Dermis blood vessel endothelial cell (primary cell): ENCODE measurements around the gene DCK. TPM values are rescaled to one million over a fixed set of nuclear protein-coding genes. Genes with fewer than 3 reads are reported as not detected.
A peak's percentile ranks its signal among the peaks of the same experiment; 100 is the strongest.
"Not testable (repeated sequence)": the region's sequence is repeated elsewhere in the genome, so short reads cannot be mapped to it uniquely, and the experiment has no call there.

Source experiments
- DNase-seq: peaks from one replicate; pipeline ENCODE4 v3.0.0; 2010
- total RNA-seq: library from RNA; depleted of rRNA; stranded (reverse); fragments of >200 nt; gene quantifications from 2 replicates; pipeline ENCODE4 v1.2.3, GENCODE V29; 2014

Gene DCK
- total RNA-seq, 1 donor from 2014 or later, result 29.4 TPM

GRCh38 chr4:71001363-71001762 lies 7.9 kb downstream of the DCK start:
- DNase-seq, result not testable (repeated sequence)

DNA sequence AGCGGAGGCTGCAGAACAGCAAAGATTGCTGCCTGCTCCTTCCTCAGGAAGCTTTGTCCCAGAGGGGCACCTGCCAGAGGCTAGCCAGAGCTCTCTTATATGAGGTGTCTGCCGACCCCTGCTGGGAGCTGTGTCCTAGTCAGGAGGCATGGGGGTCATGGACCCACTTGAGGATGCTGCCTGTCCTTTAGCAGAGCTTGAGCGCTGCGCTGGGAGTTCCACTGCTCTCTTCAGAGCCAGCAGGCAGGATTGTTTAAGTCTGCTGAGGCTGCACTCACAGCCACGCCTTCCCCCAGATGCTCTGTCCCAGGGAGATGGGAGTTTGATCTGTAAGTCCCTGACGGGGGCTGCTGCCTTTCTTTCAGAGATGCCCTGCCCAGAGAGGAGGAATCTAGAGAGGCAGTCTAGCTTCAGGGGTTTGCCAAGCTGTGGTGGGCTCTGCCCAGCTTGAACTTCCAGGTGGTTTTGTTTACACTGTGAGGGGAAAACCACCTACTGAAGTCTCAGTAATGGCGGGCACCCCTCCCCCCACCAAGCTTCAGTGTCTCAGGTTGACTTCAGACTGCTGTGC lies 10.9 kb downstream of the DCK start:
- DNase-seq, result no peak

DNA sequence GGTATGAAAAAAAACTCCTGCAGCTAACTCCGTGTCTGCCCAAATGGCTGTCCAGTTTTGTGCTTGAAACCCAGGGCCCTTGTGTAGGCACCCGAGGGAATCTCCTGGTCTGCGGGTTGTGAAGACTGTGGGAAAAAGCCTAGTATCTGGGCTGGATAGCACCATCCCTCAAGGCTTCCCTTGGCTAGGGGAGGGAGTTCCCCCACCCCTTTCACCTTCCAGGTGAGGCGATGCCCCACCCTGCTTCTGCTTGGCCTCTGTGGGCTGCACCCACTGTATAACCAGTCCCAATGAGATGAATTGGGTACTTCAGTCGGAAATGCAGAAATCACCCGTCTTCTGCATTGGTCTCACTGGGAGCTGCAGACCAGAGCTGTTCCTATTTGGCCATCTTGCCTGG lies 11.6 kb downstream of the DCK start:
- not testable (repeated sequence) for DNase-seq

DNA sequence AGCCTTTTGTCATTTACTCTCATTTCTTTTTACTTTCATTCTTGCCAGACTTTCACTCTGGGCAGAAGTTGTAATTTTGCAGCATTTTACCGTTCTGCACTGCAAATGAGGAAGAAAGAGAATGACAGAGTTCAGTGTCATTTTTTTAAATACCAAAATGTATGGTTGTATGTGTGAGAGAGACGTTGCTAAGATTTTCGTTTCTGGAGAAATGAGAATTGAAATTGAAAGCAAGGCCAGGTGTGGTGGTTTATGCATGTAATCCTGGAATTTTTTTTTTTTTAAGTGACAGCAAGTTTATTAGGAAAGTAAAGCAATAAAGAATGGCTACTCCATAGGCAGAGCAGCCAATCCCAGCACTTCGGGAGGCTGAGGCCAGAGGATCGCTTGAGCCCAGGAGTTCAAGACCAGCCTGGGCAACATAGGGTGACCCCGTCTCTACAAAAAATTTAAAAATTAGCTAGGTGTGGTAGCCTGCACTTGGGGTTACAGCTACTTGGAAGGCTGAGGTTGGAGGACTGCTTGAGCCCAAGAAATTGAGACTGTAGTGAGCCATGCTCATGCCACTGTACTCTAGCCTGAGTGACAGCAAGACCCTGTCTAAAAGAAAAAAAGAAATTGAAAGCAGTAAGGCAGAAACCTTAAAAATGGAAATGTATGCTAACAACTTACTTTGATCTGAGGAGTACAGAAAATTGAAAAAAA lies 12.9 kb downstream of the DCK start:
- no peak for DNase-seq

GRCh38 chr4:71008196-71008595 lies 14.7 kb downstream of the DCK start:
- no peak for DNase-seq

DNA sequence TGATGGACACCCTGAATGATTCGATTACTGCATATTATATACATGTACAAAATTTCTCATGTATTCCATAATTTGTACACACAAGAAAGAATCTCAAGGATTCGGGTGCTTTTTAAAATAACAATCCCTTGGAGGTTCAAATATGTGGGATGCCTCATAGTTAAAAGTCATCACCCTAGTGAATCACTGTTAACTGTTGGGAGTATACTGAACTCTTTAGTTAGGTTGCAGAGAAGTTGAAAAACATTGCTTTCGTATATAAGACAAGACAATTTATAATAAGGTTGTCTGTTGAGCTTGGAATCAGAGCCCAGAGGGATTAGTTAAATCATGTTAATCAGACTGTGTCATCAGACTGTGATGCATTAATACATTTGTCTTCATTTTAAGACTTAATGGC lies 15.6 kb downstream of the DCK start:
- DNase-seq, result no peak

DNA sequence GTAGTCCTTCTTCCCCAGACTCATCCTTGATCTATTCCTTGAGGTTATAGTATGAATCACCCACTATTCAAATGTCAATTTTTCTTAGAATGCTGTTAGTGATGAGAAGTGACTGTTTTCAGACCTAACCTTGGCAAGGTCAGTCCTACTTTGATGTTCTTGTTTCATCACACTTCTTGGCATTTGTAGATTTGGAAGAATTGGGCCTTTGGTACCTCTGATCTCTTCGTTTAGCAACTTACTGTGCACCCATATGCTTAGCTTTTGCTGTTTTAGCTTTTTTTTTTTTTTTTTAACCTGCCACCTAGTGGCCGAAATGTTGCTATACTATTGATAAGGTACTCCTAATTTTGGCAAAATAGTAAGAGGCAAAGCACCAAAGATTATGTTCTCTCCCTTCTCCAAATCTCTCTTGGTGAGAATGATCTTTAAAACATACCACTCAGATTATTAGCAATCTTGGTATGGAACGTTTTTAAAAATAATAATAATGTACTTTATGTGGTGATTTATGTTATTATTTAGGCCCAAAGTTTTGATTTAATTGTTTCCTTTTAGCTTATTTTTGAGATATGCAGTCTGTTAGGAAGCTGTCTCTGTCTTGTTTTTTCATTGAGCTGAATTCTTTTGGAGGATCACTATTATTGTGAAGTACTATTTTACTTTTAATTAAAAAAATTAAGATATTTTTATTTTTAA lies 16.6 kb downstream of the DCK start:
- DNase-seq, result peak; percentile 64

DNA sequence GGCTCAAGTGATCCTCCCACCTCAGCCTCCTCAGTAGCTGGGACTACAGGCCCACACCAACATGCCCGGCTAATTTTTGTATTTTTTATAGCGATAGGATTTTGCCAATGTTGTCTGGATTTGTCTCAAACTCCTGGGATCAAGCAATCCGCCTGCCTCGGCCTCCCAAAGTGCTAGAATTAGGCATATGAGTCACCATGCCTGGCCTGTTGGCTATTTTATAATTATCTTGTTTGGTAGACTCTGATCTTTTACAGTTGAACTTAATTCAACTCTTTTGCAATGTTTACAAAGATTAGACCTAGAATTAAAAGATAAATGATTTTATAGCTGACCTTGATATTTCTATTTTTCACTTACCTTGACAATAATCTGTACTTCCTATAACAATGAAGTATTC lies 18.0 kb downstream of the DCK start:
- DNase-seq, result no peak

DNA sequence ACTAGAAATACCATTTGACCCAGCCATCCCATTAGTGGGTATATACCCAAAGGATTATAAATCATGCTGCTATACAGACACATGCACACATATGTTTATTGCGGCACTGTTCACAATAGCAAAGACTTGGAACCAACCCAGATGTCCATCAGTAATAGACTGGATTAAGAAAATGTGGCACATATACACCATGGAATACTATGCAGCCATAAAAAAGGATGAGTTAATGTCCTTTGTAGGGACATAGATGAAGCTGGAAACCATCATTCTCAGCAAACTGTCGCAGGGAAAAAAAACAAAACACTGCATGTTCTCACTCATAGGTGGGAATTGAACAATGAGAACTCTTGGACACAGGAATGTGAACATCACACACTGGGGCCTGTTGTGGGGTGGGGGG lies 23.9 kb downstream of the DCK start:
- DNase-seq, result not testable (repeated sequence)

DNA sequence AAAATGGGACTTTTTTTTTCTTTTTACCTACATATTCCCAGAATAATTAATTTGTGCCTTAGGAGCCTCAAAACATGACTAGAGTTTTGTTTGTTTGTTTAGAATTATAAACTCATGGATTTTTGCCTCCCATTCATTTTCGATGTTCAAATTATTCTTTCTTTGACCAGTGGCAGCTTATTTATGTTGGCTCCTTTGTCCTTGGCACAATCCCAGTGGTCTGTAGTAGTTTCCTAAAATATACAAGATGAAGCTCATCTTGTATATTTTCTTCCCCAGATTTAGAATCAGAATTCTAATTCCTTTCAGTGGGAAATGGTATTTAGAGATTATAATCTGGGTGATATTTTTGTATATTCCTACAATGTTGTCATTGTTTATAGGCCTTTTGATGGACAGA lies 27.2 kb downstream of the DCK start:
- no peak for DNase-seq

- DNase-seq, result no peak
Observed at GRCh38 chr4:71025654-71026053, 32.2 kb downstream of the DCK start.

- peak; percentile 87 for DNase-seq
Observed at GRCh38 chr4:71026086-71026485, 32.6 kb downstream of the DCK start.

- DNase-seq, result no peak
Observed at GRCh38 chr4:71027611-71028010, 34.2 kb downstream of the DCK start.

DNA sequence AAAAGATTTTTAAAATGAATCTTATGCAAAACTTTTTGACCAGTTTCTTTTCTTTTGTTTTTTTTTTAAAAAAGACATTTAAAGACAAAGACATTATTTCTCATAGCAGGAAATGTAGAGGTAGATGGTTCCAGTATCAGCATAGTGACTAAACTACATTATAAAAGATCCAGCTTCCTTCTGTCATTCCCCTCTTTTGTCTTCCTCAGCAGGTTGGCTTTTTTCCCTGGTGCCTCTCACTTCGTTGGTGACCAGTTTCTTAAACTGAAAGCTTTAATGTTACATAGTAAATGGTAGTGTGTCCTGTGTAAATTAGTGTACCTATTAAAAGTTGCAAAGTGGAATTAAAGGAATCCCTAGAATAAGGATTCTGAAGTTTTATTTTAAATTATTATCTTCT lies 36.1 kb downstream of the DCK start:
- no peak for DNase-seq

- not testable (repeated sequence) for DNase-seq
Observed at GRCh38 chr4:71032106-71032505, 38.7 kb downstream of the DCK start.

GRCh38 chr4:71045256-71045655 lies 51.8 kb downstream of the DCK start:
- DNase-seq, result no peak

DNA sequence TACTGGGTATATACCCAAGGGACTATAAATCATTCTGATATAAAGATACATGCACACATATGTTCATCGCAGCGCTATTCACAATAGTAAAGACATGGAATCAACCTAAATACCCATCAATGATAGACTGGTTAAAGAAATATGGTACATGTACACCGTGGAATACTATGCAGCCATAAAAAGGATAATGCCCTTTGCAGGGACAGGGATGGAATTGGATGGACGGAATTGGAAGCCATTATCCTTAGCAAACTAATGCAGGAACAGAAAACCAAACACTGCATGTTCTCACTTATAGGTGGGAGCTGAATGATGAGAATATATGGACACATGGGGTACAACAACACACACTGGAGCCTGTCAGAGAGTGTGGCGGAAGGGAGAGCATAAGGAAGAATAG lies 55.9 kb downstream of the DCK start:
- no peak for DNase-seq

DNA sequence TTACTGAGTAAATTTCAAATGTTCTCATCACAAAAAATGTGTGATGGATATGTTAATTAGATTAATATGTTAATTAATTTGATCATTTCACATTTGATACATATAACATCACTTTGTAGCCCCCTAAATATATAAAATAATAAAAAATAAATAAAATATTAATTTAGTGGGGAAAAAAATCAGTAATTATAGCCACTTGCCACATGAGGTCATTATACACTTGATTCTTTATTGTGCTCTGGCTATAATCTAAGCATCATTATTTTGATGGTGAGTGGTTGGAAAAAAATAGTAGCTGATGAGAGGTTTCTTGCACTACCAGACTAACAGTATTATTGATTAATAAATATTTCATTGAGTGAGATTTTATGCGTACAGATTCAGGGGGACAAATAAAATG lies 57.4 kb downstream of the DCK start:
- DNase-seq, result no peak

DNA sequence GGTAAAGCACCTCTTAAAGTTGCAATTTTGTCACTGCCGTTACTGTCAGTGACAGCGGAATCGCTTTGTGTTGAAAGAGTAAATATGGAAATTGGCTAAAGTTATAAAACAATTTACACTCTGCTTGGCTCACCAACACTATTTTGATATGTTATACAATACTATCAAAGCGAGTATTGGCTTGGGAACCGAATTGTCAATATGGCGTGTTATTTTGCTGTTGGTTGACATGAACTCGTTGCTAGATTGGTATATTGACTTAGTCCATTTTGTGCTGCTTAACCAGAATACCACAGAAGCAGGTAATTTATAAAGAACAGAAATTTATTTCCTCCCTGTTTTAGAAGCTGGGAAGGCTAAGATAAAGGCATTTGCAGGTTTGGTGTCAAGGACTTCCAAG lies 58.6 kb downstream of the DCK start:
- DNase-seq, result no peak

GRCh38 chr4:71052716-71053115 lies 59.3 kb downstream of the DCK start:
- DNase-seq, result no peak

GRCh38 chr4:71053613-71054012 lies 60.2 kb downstream of the DCK start:
- DNase-seq, result not testable (repeated sequence)

- DNase-seq, result not testable (repeated sequence)
Observed at GRCh38 chr4:71059573-71059972, 66.1 kb downstream of the DCK start.

DNA sequence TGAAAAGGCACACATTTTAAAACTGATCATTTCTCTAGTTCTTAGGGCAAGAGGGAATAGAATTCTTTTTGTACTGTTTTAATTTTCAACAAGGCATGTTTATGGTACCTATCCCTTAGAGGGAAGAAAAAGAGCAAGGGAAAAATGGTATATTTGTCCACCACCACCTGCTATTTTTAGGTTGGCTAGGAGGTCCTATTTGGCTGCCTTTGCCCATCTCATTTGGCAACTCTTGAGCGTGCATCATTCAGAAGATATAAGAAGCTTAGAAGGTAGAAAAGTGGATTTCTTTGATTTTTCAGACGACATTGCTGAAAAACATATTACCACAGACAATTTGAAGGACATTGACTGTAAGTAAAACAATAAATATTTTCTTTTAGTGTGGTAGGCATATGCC lies 69.0 kb downstream of the DCK start:
- DNase-seq, result no peak

DNA sequence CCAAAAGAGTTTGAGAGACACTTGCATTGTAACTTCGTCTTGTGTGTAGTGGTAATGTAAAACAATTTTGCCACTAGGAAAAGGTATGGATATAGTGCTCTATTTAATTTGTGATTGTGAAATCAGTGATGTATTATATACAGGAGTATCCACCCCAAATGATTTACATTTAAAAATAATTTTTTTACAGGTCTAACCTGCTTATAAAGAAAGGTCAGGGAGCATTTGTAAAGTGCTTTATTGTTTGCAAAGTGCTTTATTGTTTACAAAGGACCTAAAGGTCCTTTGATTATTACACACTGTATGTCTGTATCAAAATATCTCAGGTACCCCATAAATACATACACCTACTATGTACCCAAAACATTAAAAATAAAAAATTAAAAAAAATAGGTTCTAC lies 70.3 kb downstream of the DCK start:
- no peak for DNase-seq
